ENCODE measurements around the gene CTIF.

The CTIF gene

DNA sequence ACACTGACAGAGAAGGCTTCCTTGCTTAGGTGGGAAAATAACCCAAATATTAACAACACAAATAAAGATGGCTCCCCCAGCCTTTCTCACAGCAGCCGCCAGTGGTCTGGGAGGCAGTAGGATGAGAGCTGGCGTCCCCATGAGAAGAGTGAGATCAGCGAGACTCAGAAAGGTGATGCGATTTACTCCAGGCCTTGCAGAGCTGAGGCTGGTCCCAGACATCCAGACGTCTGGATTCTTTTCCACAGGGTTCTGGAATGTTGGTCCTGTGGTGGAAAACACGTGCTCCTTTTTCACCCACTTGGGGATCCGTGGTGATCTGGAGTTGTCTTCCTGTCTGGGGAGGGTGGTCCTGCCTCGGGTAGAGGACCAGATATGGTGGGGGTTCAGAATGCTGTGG lies 190.6 kb downstream of the CTIF start:
- FAIRE-seq (no peak), DNase-seq (ENCODE audit: insufficient read length, low spot score) (no peak)

DNA sequence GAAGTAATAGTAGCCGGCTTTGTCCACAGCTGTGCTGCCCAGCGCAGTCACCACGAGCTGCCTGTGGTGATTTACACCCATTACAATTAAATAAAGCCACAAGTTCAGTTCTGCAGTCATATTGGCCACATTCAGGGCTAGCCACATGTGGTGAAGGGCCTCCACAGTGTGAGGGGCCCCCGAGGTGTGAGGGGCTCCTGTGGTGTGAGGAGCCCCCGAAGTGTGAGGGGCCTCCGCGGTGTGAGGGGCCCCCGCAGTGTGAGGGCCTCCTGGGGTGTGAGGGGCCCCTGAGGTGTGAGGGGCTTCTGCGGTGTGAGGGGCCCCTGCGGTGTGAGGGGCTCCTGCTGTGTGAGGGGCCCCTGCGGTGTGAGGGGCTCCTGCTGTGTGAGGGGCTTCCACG lies 191.2 kb downstream of the CTIF start:
- DNase-seq (ENCODE audit: insufficient read length, low spot score) (no peak), FAIRE-seq (no peak)
- TF ChIP-seq, protein P1, sequence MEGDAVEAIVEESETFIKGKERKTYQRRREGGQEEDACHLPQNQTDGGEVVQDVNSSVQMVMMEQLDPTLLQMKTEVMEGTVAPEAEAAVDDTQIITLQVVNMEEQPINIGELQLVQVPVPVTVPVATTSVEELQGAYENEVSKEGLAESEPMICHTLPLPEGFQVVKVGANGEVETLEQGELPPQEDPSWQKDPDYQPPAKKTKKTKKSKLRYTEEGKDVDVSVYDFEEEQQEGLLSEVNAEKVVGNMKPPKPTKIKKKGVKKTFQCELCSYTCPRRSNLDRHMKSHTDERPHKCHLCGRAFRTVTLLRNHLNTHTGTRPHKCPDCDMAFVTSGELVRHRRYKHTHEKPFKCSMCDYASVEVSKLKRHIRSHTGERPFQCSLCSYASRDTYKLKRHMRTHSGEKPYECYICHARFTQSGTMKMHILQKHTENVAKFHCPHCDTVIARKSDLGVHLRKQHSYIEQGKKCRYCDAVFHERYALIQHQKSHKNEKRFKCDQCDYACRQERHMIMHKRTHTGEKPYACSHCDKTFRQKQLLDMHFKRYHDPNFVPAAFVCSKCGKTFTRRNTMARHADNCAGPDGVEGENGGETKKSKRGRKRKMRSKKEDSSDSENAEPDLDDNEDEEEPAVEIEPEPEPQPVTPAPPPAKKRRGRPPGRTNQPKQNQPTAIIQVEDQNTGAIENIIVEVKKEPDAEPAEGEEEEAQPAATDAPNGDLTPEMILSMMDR (IDR thresholded peaks at IDR 0.05; ENCODE audit: insufficient read depth, missing control alignments) = no peak

More for the DNA sequence above, 190.6 kb downstream of the CTIF start:
- TF ChIP-seq, protein P1 (IDR thresholded peaks at IDR 0.05; ENCODE audit: insufficient read depth, missing control alignments) = no peak

DNA sequence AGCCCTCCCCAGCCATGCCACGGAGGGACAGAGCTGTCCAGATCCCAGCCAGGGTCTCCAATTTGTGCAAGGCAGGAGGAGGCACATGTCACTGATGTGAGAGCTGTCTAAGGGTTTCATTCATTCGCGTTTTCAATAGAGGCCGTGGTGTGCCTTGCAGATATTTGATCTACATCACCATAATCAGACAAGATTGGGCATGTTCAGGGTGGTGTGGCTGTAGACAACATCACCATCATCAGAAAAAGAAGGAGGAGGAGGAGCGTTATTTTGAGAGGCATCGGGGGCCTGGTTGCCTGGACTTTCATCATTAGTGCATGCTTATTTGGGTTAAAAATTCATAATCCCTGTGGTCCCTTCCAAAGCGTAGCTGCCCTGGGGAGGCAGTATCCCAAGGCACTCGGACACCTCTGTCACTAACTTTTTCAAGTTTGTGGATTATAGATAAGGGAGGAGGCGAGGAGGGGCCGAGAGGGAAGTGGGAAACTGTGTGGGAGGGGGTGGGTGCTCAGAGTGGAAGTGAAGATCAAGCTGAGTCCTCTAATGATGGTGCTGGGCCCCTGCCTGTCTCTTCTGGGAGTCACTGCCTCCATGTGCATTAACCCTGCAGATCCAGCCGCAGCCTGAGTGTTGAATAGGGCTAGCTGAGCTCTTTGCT lies 194.1 kb downstream of the CTIF start:
- DNase-seq (ENCODE audit: insufficient read length, low spot score) (no peak), FAIRE-seq (no peak)
- TF ChIP-seq, protein P1 (IDR thresholded peaks at IDR 0.05; ENCODE audit: insufficient read depth, missing control alignments) = no peak

DNA sequence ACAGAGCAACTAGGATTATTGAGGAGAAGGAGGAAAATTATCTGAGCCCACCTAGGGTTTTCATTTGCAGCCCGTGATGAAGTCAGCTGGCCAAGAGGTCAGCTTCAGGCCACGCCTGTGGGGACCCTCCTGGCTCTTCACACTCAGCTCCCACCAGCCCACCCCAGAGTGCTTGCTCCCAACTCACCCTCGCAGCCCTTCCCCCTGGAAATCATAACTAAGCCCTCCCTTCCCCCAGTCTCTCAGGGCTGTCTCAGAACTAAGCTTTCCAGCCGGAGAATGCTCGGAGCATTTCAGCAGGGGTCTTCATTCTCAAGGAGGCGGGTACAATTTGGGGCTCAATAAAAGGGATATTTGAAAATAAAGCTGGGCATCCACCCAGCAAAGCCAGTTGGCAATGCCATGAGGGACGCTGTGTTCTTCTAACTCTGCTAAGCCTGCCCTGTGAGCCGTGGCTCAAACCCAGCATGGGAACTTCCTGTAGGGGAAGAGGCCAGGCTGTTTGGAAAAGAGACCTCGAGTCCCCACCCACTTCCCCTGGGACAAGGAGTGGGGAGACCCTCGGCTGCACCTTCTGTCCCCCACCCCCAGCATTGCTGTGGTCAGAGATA lies 194.9 kb downstream of the CTIF start:
- TF ChIP-seq, protein P1 (IDR thresholded peaks at IDR 0.05; ENCODE audit: insufficient read depth, missing control alignments) = no peak
- DNase-seq (ENCODE audit: insufficient read length, low spot score) (no peak), FAIRE-seq (no peak)

DNA sequence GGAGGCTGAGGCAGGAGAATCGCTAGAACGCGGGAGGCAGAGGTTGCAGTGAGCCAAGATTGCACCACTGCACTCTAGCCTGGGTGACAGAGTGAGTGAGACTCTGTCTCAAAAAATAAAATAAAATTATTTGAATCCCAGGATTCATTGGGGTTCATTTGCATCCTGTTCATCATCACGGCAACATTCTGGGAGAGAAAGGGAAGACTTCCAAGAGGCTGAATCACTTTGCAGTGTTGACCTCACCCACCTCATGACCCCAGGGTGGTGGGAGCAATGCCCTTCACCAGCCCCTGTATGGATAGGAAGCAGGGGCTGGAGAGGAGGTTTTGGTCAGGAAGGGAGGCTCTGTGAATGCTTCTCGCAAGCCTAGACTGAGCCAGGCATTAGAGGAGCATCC lies 195.6 kb downstream of the CTIF start:
- DNase-seq (ENCODE audit: insufficient read length, low spot score) (no peak), FAIRE-seq (no peak)
- TF ChIP-seq, protein P1 (IDR thresholded peaks at IDR 0.05; ENCODE audit: insufficient read depth, missing control alignments) = no peak

DNA sequence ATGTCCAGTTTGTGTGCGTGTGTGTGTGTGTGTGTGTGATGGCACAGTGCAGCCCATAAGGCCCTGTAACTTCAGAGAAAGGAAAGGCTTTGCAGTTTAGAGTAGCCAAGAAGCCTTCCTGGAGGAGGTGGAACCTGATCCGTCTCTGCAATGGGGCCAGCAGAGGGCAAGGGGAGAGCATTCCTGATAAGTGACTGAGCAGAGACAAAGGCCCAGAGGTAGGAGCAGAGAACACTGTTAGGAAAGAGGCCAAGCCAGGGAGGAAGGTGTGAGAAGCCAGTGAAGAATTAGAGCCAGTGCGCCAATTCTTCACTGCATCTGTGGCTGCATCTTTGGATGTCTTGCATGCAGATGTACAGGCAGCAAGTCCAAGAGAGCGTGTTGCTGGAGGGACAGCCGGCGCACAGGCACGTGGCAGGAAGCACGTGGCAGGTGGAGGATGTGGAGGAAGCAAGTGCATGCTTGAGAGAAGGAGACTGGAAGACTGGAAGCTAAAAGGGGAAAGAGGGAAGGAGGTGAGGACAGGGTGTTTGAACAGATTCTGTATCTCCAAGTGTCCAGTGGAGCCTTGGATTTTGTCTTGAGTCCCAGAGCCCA lies 196.3 kb downstream of the CTIF start:
- FAIRE-seq = no peak
- TF ChIP-seq, protein P1 (IDR thresholded peaks at IDR 0.05; ENCODE audit: insufficient read depth, missing control alignments) = no peak
- no peak for DNase-seq (ENCODE audit: insufficient read length, low spot score)
